GM23338 (cell line): ENCODE results near the gene LRP1-AS.

ENCODE experiments used
- CREB1 ChIP-seq: fragments of 250-450 bp; sonication (Bioruptor Pico); IDR thresholded peaks from 2 replicates; pipeline ENCODE4 v1.5.0; 2020; ENCODE audit warnings: low read depth, mild to moderate bottlenecking, moderate library complexity
- EZH2 ChIP-seq: fragments of 200-600 bp; sonication (generic); IDR thresholded peaks from one replicate; pipeline ENCODE4 v1.8.0; 2017; ENCODE audit warnings: antibody characterized with exemption, mild to moderate bottlenecking, low read depth; ENCODE audit not compliant: unreplicated experiment
- EZH2phosphoT487 ChIP-seq: fragments of 200-600 bp; sonication (generic); IDR thresholded peaks from one replicate; pipeline ENCODE4 v1.8.1; 2018; ENCODE audit warnings: antibody characterized with exemption; ENCODE audit not compliant: unreplicated experiment
- JUNB ChIP-seq: IDR thresholded peaks from one replicate; pipeline ENCODE4 v1.6.1; 2016; ENCODE audit warnings: antibody characterized with exemption; ENCODE audit not compliant: unreplicated experiment
- NANOG ChIP-seq: IDR thresholded peaks from 2 replicates; pipeline ENCODE4 v1.6.1; 2016; ENCODE audit warnings: antibody characterized with exemption, borderline replicate concordance
- POLR2AphosphoS5 ChIP-seq: IDR thresholded peaks from 2 replicates; pipeline ENCODE4 v1.6.1; 2016; ENCODE audit warnings: antibody characterized with exemption, low read depth
- STAT1 ChIP-seq: IDR thresholded peaks from one replicate; pipeline ENCODE4 v1.6.1; 2016; ENCODE audit warnings: antibody characterized with exemption; ENCODE audit not compliant: unreplicated experiment
- ZNF114 ChIP-seq: fragments of 250-450 bp; sonication (Bioruptor Pico); IDR thresholded peaks from 2 replicates; pipeline ENCODE4 v1.5.0; 2020; ENCODE audit warnings: mild to moderate bottlenecking, moderate library complexity
- ZNF331 ChIP-seq: fragments of 250-450 bp; sonication (Bioruptor Pico); IDR thresholded peaks from 2 replicates; pipeline ENCODE4 v1.5.0; 2020; ENCODE audit warnings: low read depth, mild to moderate bottlenecking, moderate library complexity
- TF ChIP-seq, protein P1 (sequence below), 2 experiments: fragments of 200-600 bp in 1 of 2; sonication (generic) in 1 of 2; conservative IDR thresholded peaks; 2 replicates each; pipeline versions ENCODE4 v1.5.1 to v1.6.1; 2016 to 2017; ENCODE audit warnings: antibody characterized with exemption in 2 of 2, low read depth in 2 of 2, mild to moderate bottlenecking in 2 of 2, moderate library complexity in 1 of 2
- TF ChIP-seq, protein P2 (sequence below): fragments of 250-450 bp; sonication (Bioruptor Pico); IDR thresholded peaks from 2 replicates; pipeline ENCODE4 v1.5.0; 2020; ENCODE audit warnings: mild to moderate bottlenecking, moderate library complexity
- TF ChIP-seq, protein P3 (sequence below): IDR thresholded peaks from one replicate; pipeline ENCODE4 v1.6.1; 2018; ENCODE audit warnings: antibody characterized with exemption; ENCODE audit not compliant: unreplicated experiment

DNA sequence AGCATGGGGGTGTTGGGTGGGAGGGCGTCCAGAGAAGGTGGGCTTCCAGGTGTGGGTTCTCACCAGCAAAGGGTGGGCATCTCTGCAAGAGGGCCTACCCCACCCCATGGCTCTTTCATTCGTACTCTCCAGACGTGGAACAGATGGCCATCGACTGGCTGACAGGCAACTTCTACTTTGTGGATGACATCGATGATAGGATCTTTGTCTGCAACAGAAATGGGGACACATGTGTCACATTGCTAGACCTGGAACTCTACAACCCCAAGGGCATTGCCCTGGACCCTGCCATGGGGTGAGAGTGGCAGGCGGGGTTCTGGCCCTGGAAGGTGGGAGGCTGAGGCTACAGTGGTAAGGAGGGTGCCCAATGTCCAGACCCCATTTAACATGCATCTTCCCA, 6.7 kb upstream of the LRP1-AS start:
- TF ChIP-seq STAT1 (no peak), CREB1 (CRISPR knock-in tag) (no peak), EZH2 (no peak), POLR2AphosphoS5 (no peak), EZH2phosphoT487 (no peak), ZNF331 (CRISPR knock-in tag) (no peak), ZNF114 (CRISPR knock-in tag) (no peak), JUNB (no peak), NANOG (no peak)
- TF ChIP-seq, protein P1, sequence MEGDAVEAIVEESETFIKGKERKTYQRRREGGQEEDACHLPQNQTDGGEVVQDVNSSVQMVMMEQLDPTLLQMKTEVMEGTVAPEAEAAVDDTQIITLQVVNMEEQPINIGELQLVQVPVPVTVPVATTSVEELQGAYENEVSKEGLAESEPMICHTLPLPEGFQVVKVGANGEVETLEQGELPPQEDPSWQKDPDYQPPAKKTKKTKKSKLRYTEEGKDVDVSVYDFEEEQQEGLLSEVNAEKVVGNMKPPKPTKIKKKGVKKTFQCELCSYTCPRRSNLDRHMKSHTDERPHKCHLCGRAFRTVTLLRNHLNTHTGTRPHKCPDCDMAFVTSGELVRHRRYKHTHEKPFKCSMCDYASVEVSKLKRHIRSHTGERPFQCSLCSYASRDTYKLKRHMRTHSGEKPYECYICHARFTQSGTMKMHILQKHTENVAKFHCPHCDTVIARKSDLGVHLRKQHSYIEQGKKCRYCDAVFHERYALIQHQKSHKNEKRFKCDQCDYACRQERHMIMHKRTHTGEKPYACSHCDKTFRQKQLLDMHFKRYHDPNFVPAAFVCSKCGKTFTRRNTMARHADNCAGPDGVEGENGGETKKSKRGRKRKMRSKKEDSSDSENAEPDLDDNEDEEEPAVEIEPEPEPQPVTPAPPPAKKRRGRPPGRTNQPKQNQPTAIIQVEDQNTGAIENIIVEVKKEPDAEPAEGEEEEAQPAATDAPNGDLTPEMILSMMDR (conservative IDR thresholded peaks at IDR 0.05; ENCODE audit: low read depth in 2 of 2), result no peak
- TF ChIP-seq, protein P2, sequence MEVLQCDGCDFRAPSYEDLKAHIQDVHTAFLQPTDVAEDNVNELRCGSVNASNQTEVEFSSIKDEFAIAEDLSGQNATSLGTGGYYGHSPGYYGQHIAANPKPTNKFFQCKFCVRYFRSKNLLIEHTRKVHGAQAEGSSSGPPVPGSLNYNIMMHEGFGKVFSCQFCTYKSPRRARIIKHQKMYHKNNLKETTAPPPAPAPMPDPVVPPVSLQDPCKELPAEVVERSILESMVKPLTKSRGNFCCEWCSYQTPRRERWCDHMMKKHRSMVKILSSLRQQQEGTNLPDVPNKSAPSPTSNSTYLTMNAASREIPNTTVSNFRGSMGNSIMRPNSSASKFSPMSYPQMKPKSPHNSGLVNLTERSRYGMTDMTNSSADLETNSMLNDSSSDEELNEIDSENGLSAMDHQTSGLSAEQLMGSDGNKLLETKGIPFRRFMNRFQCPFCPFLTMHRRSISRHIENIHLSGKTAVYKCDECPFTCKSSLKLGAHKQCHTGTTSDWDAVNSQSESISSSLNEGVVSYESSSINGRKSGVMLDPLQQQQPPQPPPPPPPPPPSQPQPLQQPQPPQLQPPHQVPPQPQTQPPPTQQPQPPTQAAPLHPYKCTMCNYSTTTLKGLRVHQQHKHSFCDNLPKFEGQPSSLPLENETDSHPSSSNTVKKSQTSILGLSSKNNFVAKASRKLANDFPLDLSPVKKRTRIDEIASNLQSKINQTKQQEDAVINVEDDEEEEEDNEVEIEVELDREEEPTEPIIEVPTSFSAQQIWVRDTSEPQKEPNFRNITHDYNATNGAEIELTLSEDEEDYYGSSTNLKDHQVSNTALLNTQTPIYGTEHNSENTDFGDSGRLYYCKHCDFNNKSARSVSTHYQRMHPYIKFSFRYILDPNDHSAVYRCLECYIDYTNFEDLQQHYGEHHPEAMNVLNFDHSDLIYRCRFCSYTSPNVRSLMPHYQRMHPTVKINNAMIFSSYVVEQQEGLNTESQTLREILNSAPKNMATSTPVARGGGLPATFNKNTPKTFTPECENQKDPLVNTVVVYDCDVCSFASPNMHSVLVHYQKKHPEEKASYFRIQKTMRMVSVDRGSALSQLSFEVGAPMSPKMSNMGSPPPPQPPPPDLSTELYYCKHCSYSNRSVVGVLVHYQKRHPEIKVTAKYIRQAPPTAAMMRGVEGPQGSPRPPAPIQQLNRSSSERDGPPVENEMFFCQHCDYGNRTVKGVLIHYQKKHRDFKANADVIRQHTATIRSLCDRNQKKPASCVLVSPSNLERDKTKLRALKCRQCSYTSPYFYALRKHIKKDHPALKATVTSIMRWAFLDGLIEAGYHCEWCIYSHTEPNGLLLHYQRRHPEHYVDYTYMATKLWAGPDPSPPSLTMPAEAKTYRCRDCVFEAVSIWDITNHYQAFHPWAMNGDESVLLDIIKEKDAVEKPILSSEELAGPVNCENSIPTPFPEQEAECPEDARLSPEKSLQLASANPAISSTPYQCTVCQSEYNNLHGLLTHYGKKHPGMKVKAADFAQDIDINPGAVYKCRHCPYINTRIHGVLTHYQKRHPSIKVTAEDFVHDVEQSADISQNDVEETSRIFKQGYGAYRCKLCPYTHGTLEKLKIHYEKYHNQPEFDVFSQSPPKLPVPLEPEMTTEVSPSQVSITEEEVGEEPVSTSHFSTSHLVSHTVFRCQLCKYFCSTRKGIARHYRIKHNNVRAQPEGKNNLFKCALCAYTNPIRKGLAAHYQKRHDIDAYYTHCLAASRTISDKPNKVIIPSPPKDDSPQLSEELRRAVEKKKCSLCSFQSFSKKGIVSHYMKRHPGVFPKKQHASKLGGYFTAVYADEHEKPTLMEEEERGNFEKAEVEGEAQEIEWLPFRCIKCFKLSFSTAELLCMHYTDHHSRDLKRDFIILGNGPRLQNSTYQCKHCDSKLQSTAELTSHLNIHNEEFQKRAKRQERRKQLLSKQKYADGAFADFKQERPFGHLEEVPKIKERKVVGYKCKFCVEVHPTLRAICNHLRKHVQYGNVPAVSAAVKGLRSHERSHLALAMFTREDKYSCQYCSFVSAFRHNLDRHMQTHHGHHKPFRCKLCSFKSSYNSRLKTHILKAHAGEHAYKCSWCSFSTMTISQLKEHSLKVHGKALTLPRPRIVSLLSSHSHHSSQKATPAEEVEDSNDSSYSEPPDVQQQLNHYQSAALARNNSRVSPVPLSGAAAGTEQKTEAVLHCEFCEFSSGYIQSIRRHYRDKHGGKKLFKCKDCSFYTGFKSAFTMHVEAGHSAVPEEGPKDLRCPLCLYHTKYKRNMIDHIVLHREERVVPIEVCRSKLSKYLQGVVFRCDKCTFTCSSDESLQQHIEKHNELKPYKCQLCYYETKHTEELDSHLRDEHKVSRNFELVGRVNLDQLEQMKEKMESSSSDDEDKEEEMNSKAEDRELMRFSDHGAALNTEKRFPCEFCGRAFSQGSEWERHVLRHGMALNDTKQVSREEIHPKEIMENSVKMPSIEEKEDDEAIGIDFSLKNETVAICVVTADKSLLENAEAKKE (CRISPR knock-in tag), result no peak
- TF ChIP-seq, protein P3, sequence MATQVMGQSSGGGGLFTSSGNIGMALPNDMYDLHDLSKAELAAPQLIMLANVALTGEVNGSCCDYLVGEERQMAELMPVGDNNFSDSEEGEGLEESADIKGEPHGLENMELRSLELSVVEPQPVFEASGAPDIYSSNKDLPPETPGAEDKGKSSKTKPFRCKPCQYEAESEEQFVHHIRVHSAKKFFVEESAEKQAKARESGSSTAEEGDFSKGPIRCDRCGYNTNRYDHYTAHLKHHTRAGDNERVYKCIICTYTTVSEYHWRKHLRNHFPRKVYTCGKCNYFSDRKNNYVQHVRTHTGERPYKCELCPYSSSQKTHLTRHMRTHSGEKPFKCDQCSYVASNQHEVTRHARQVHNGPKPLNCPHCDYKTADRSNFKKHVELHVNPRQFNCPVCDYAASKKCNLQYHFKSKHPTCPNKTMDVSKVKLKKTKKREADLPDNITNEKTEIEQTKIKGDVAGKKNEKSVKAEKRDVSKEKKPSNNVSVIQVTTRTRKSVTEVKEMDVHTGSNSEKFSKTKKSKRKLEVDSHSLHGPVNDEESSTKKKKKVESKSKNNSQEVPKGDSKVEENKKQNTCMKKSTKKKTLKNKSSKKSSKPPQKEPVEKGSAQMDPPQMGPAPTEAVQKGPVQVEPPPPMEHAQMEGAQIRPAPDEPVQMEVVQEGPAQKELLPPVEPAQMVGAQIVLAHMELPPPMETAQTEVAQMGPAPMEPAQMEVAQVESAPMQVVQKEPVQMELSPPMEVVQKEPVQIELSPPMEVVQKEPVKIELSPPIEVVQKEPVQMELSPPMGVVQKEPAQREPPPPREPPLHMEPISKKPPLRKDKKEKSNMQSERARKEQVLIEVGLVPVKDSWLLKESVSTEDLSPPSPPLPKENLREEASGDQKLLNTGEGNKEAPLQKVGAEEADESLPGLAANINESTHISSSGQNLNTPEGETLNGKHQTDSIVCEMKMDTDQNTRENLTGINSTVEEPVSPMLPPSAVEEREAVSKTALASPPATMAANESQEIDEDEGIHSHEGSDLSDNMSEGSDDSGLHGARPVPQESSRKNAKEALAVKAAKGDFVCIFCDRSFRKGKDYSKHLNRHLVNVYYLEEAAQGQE, result no peak
